Neural progenitor cell (in vitro differentiated cells): Measurements from ENCODE around the gene UBC.

Experiments used
- EZH2 ChIP-seq: fragments of 200-600 bp; sonication (generic); IDR thresholded peaks from 2 replicates; pipeline ENCODE4 v1.6.1; 2017; ENCODE audit warnings: antibody characterized with exemption, mild to moderate bottlenecking, moderate library complexity
- TF ChIP-seq, protein P1 (sequence below): fragments of 200-600 bp; sonication (generic); IDR thresholded peaks from 2 replicates; pipeline ENCODE4 v1.5.1; 2017; ENCODE audit warnings: antibody characterized with exemption, mild to moderate bottlenecking

DNA sequence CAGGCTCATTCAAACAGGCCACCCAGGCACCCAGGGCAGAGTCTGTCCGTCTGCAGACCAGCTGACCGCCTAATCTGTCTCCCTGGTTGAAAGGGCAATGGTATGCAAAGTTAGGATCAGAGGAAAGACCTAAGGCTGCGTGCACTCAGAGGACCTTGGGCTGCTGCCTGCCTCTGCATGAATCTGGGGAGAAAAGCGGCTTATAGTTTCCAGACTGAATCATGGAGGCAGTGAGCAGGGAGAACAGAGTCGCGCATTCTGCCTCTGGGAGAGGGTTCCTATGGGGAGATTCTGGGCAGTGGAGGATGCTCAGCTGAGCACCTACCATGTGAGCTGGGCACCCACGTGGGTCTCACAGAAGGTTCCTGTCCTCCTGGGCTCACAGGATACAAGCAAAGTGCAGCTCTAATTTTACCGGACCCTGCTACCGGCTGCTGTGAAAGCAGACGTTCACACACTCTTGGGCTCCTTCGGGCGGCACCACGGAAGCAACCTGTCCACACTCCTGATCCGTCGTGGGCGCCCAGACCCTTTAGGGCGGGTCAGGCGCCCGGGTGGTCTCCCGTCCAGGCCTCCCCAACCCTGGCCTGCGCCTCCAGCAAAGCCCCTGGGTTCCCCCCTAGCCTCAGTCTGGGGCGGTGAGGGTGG is 51.6 kb downstream of the UBC start:
- TF ChIP-seq, protein P1, sequence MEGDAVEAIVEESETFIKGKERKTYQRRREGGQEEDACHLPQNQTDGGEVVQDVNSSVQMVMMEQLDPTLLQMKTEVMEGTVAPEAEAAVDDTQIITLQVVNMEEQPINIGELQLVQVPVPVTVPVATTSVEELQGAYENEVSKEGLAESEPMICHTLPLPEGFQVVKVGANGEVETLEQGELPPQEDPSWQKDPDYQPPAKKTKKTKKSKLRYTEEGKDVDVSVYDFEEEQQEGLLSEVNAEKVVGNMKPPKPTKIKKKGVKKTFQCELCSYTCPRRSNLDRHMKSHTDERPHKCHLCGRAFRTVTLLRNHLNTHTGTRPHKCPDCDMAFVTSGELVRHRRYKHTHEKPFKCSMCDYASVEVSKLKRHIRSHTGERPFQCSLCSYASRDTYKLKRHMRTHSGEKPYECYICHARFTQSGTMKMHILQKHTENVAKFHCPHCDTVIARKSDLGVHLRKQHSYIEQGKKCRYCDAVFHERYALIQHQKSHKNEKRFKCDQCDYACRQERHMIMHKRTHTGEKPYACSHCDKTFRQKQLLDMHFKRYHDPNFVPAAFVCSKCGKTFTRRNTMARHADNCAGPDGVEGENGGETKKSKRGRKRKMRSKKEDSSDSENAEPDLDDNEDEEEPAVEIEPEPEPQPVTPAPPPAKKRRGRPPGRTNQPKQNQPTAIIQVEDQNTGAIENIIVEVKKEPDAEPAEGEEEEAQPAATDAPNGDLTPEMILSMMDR = no peak
- TF ChIP-seq EZH2 = no peak
